Activated naive CD8-positive, alpha-beta T cell (primary cell): Measurements from ENCODE around the gene ZNF717.
A peak's percentile ranks its signal among the peaks of the same experiment; 100 is the strongest.
"Not testable (repeated sequence)": the region's sequence is repeated elsewhere in the genome, so short reads cannot be mapped to it uniquely, and the experiment has no call there.

Source experiments
- H3K27ac Mint-ChIP-seq: one replicate; pipeline ENCODE4 v1.8.0; 2021; ENCODE audit warnings: mixed read lengths
- H3K27me3 Mint-ChIP-seq: one replicate; pipeline ENCODE4 v1.8.0; 2021; ENCODE audit warnings: mixed read lengths
- H3K36me3 Mint-ChIP-seq: one replicate; pipeline ENCODE4 v1.8.0; 2021; ENCODE audit warnings: mixed read lengths
- H3K4me1 Mint-ChIP-seq: one replicate; pipeline ENCODE4 v1.8.0; 2021; ENCODE audit warnings: low read depth, mixed read lengths
- H3K4me3 Mint-ChIP-seq: one replicate; pipeline ENCODE4 v1.8.0; 2021; ENCODE audit warnings: mild to moderate bottlenecking, mixed read lengths
- H3K9me3 Mint-ChIP-seq: one replicate; pipeline ENCODE4 v1.8.0; 2021; ENCODE audit warnings: low read depth, mixed read lengths

Gene ZNF717

GRCh38 chr3:75785081-75785755, at the start of gene ZNF717:
Gene ZNF717, minus strand, starts transcription at chr3:75785549. Its CDS starts 2,187 bp downstream, at chr3:75783362.
- not testable (repeated sequence) for H3K27me3 Mint-ChIP-seq
- H3K36me3 Mint-ChIP-seq, result peaks cover 34% of the 10 kb centered on the region

GRCh38 chr3:75831076-75831475, 45.7 kb upstream of the ZNF717 start:
- not testable (repeated sequence) for H3K27me3 Mint-ChIP-seq, H3K36me3 Mint-ChIP-seq, H3K27ac Mint-ChIP-seq, H3K4me3 Mint-ChIP-seq, H3K9me3 Mint-ChIP-seq, H3K4me1 Mint-ChIP-seq

More at GRCh38 chr3:75785081-75785755, at the start of gene ZNF717:
- Mint-ChIP-seq H3K9me3 (peaks cover 32% of the 10 kb centered on the region), H3K4me1 (peaks cover 13% of the 10 kb centered on the region), H3K27ac (peak within 1 kb of the TSS; percentile 90), H3K4me3 (peak within 1 kb of the TSS; percentile 91)

- not testable (repeated sequence) for H3K9me3 Mint-ChIP-seq, H3K27me3 Mint-ChIP-seq, H3K36me3 Mint-ChIP-seq, H3K4me1 Mint-ChIP-seq, H3K27ac Mint-ChIP-seq, H3K4me3 Mint-ChIP-seq
Measured at GRCh38 chr3:75818019-75818418, 32.7 kb upstream of the ZNF717 start.

- H3K9me3 Mint-ChIP-seq, H3K36me3 Mint-ChIP-seq, H3K4me3 Mint-ChIP-seq, H3K4me1 Mint-ChIP-seq, H3K27me3 Mint-ChIP-seq, H3K27ac Mint-ChIP-seq: not testable (repeated sequence)
Measured at GRCh38 chr3:75816287-75817180, 31.2 kb upstream of the ZNF717 start.

- no peak overlapping the region for H3K27ac Mint-ChIP-seq
- peaks cover 11% of the 10 kb centered on the region for H3K9me3 Mint-ChIP-seq
- H3K4me3 Mint-ChIP-seq, result no peak overlapping the region
- no peaks in the 10 kb centered on the region for H3K4me1 Mint-ChIP-seq
- no peaks in the 10 kb centered on the region for H3K36me3 Mint-ChIP-seq
- peaks cover 4% of the 10 kb centered on the region for H3K27me3 Mint-ChIP-seq
Measured at GRCh38 chr3:75814797-75815196, 29.4 kb upstream of the ZNF717 start.

- Mint-ChIP-seq H3K9me3 (peaks cover 31% of the 10 kb centered on the region), H3K4me1 (peaks cover 13% of the 10 kb centered on the region), H3K36me3 (peaks cover 50% of the 10 kb centered on the region), H3K27me3 (no peaks in the 10 kb centered on the region), H3K27ac (no peak overlapping the region), H3K4me3 (no peak overlapping the region)
Measured at GRCh38 chr3:75782506-75782905, 2.8 kb downstream of the ZNF717 start.

GRCh38 chr3:75781079-75781745, 4.1 kb downstream of the ZNF717 start:
- Mint-ChIP-seq H3K4me3 (no peak overlapping the region), H3K36me3 (peaks cover 59% of the 10 kb centered on the region), H3K4me1 (peaks cover 13% of the 10 kb centered on the region), H3K27ac (no peak overlapping the region), H3K27me3 (no peaks in the 10 kb centered on the region), H3K9me3 (peaks cover 30% of the 10 kb centered on the region)

- not testable (repeated sequence) for H3K27me3 Mint-ChIP-seq, H3K4me3 Mint-ChIP-seq, H3K27ac Mint-ChIP-seq, H3K4me1 Mint-ChIP-seq
- H3K36me3 Mint-ChIP-seq, result peaks cover 53% of the 10 kb centered on the region
- H3K9me3 Mint-ChIP-seq, result peaks cover 24% of the 10 kb centered on the region
Measured at GRCh38 chr3:75777742-75778141, 7.6 kb downstream of the ZNF717 start.

- peaks cover 40% of the 10 kb centered on the region for H3K36me3 Mint-ChIP-seq
- not testable (repeated sequence) for H3K27ac Mint-ChIP-seq, H3K27me3 Mint-ChIP-seq, H3K4me3 Mint-ChIP-seq, H3K9me3 Mint-ChIP-seq, H3K4me1 Mint-ChIP-seq
Measured at GRCh38 chr3:75771631-75772030, 13.7 kb downstream of the ZNF717 start.

- Mint-ChIP-seq H3K9me3 (peaks cover 20% of the 10 kb centered on the region), H3K4me1 (peaks cover 3% of the 10 kb centered on the region), H3K4me3 (no peak overlapping the region), H3K27me3 (no peaks in the 10 kb centered on the region), H3K27ac (no peak overlapping the region), H3K36me3 (peaks cover 57% of the 10 kb centered on the region)
Measured at GRCh38 chr3:75768303-75769017, 16.9 kb downstream of the ZNF717 start.

GRCh38 chr3:75737831-75738493, 47.4 kb downstream of the ZNF717 start:
- peaks cover 59% of the 10 kb centered on the region for H3K36me3 Mint-ChIP-seq
- no peak overlapping the region for H3K27ac Mint-ChIP-seq
- no peaks in the 10 kb centered on the region for H3K27me3 Mint-ChIP-seq
- H3K4me1 Mint-ChIP-seq, result no peaks in the 10 kb centered on the region
- no peak overlapping the region for H3K4me3 Mint-ChIP-seq
- H3K9me3 Mint-ChIP-seq, result peaks cover 26% of the 10 kb centered on the region

GRCh38 chr3:75727985-75728384, 57.4 kb downstream of the ZNF717 start:
- H3K27ac Mint-ChIP-seq, result no peak overlapping the region
- no peaks in the 10 kb centered on the region for H3K4me1 Mint-ChIP-seq
- H3K36me3 Mint-ChIP-seq, result peaks cover 54% of the 10 kb centered on the region
- no peaks in the 10 kb centered on the region for H3K27me3 Mint-ChIP-seq
- no peak overlapping the region for H3K4me3 Mint-ChIP-seq
- peaks cover 51% of the 10 kb centered on the region for H3K9me3 Mint-ChIP-seq

GRCh38 chr3:75692061-75692460, 93.3 kb downstream of the ZNF717 start:
- H3K4me3 Mint-ChIP-seq, result no peak overlapping the region
- H3K4me1 Mint-ChIP-seq, result no peaks in the 10 kb centered on the region
- peaks cover 18% of the 10 kb centered on the region for H3K9me3 Mint-ChIP-seq
- H3K27me3 Mint-ChIP-seq, result peaks cover 3% of the 10 kb centered on the region
- H3K27ac Mint-ChIP-seq, result no peak overlapping the region
- peaks cover 9% of the 10 kb centered on the region for H3K36me3 Mint-ChIP-seq

GRCh38 chr3:75687323-75687722, 98.0 kb downstream of the ZNF717 start:
- Mint-ChIP-seq H3K36me3 (peaks cover 14% of the 10 kb centered on the region), H3K27ac (no peak overlapping the region), H3K9me3 (peaks cover 27% of the 10 kb centered on the region), H3K4me1 (no peaks in the 10 kb centered on the region), H3K27me3 (peaks cover 3% of the 10 kb centered on the region), H3K4me3 (no peak overlapping the region)
